K562 (cell line): ENCODE data around the gene MADD. TPM values are rescaled to one million over a fixed set of nuclear protein-coding genes. Genes with fewer than 3 reads are reported as not detected.
A peak's percentile ranks its signal among the peaks of the same experiment; 100 is the strongest.

ENCODE experiments used
- MYC ChIP-seq, 2 experiments: fragments of 250-450 bp in 1 of 2; sonication (Bioruptor Pico) in 1 of 2; IDR thresholded peaks; 2 replicates each; pipeline versions ENCODE4 v1.5.1 to v1.6.1; 2012 to 2021; ENCODE audit warnings: low read depth in 2 of 2, borderline replicate concordance in 1 of 2, improper control_type of control experiment in 1 of 2, low read length in 1 of 2, mild to moderate bottlenecking in 1 of 2, moderate library complexity in 1 of 2
- NFATC3 ChIP-seq: fragments of 450-650 bp; IDR thresholded peaks from 2 replicates; pipeline ENCODE4 v1.6.1; 2017; ENCODE audit warnings: mild to moderate bottlenecking
- PHF8 ChIP-seq: fragments of 200-600 bp; sonication (generic); IDR thresholded peaks from 2 replicates; pipeline ENCODE4 v1.6.1; 2012; ENCODE audit warnings: mixed run types, mild to moderate bottlenecking, inconsistent platforms, low read length, moderate library complexity, borderline replicate concordance
- POU5F1 ChIP-seq: fragments of 150-350 bp; IDR thresholded peaks from 2 replicates; pipeline ENCODE4 v1.6.1; 2014; ENCODE audit warnings: borderline replicate concordance, low read length, low read depth, mild to moderate bottlenecking; ENCODE audit not compliant: partially characterized antibody
- ZKSCAN8 ChIP-seq: fragments of 200-800 bp; sonication (Bioruptor generic); IDR thresholded peaks from 2 replicates; pipeline ENCODE4 v1.6.1; 2016; ENCODE audit warnings: missing genetic modification characterization, missing compliant biosample characterization
- ZNF445 ChIP-seq: fragments of 250-450 bp; sonication (Bioruptor Pico); IDR thresholded peaks from 2 replicates; pipeline ENCODE4 v1.4.0; 2020; ENCODE audit warnings: low read depth, mild to moderate bottlenecking, moderate library complexity
- polyA plus RNA-seq, 8 experiments: library from polyadenylated mRNA; depleted of rRNA in 4 of 8; stranded (reverse) in 5 of 8; unstranded in 3 of 8; fragments of >200 nt; fragmentation: Nextera tagmentation in 2 of 8; fragmentation: Illumina TruSeq in 1 of 8; extraction: Ambion mirVana in 2 of 8; extraction: Trizol in 1 of 8; gene quantifications; 2 replicates each; pipeline versions ENCODE4 v1.2.1 to v1.2.3, GENCODE V29; 2011 to 2014; ENCODE audit warnings: inconsistent platforms in 1 of 8, missing spikeins in 1 of 8
- total RNA-seq, 7 experiments: library from RNA; depleted of rRNA in 6 of 7; stranded (reverse); fragments of >200 nt in 6 of 7; fragmentation: Illumina TruSeq in 2 of 7; extraction: Trizol in 2 of 7; gene quantifications; 2 replicates each; pipeline versions ENCODE4 v1.2.1 to v1.2.3, GENCODE V29; 2011 to 2021; ENCODE audit warnings: low replicate concordance in 1 of 7
- TF ChIP-seq, protein P1 (sequence below), 2 experiments: IDR thresholded peaks in 1 of 2; conservative IDR thresholded peaks in 1 of 2; 2 replicates each; pipeline ENCODE4 v1.6.1; 2016; ENCODE audit warnings: low read depth in 2 of 2, mild to moderate bottlenecking in 1 of 2, missing compliant biosample characterization in 1 of 2, missing genetic modification characterization in 1 of 2, moderate library complexity in 1 of 2

MADD gene
- total and polyA plus RNA-seq, 9 of the 15 experiments (the other 6 are each of a cell fraction or from before 2014, with no cell fraction given): 0.68 to 57.6 (median 33.6) TPM

DNA sequence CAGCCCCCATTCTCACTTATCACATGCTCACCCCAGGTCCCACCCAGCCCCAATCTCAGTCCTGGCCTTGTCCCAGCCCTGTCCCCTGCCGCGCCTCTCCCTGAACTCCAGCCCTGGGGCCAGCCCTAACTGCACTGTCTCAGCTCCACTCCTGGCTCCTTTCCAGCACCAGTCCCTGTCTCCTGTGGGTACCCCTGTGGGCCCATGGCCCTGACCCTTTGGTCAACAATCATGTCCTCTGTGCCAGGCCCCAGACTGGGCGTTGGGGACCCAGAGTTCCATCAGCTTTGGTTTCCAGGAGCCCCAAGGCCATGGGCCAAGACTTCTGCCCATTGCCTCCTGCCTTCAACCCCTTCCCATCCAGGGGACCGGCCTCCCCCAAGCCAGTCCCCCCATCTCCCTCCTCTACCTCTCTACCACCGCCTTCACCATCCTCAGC, 107.7 kb downstream of the MADD start (continued):
- TF ChIP-seq MYC (IDR thresholded peaks at IDR 0.05; ENCODE audit: low read depth, low read length) (0 out of 2 replicates have a peak, but pooled peaks have one; percentile 11), MYC (CRISPR knock-in tag; IDR thresholded peaks at IDR 0.05; ENCODE audit: borderline replicate concordance, low read depth) (no peak), POU5F1 (no peak), PHF8 (no peak), NFATC3 (no peak), ZKSCAN8 (CRISPR knock-in tag) (no peak), ZNF445 (CRISPR knock-in tag) (no peak)
- TF ChIP-seq, protein P1, sequence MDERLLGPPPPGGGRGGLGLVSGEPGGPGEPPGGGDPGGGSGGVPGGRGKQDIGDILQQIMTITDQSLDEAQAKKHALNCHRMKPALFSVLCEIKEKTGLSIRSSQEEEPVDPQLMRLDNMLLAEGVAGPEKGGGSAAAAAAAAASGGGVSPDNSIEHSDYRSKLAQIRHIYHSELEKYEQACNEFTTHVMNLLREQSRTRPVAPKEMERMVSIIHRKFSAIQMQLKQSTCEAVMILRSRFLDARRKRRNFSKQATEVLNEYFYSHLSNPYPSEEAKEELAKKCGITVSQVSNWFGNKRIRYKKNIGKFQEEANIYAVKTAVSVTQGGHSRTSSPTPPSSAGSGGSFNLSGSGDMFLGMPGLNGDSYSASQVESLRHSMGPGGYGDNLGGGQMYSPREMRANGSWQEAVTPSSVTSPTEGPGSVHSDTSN (CRISPR knock-in tag; IDR thresholded peaks at IDR 0.05; ENCODE audit: low read depth): no peak
- TF ChIP-seq, protein P1 (tag; conservative IDR thresholded peaks at IDR 0.05; ENCODE audit: low read depth): no peak
